K562 (cell line): ENCODE data around the gene KIF3B. TPM values are rescaled to one million over a fixed set of nuclear protein-coding genes. Genes with fewer than 3 reads are reported as not detected.

Experiments
- ATAC-seq: fragments of 200-7000 bp; cut with Tn5 transposase; 3 replicates; pipeline ENCODE4 v1.9.1; 2020; ENCODE audit warnings: moderate library complexity
- BruUV-seq: library from RNA; stranded (reverse); fragments of 400-500 nt; replicated peaks from 2 replicates; lab custom pipeline; 2021; lab: Mats Ljungman, UMichigan
- CTCF ChIA-PET: fragments of 300-600 bp; formaldehyde crosslinking; extraction: SDS; loops from one replicate; lab custom pipeline; 2021; ENCODE audit warnings: low intra/inter-chr PET ratio; lab: Yijun Ruan, JAX
- POLR2A ChIA-PET: fragments of 300-600, 350-650 bp; sonication (Branson Sonifier 250); formaldehyde crosslinking; extraction: SDS; loops from one replicate; lab custom pipeline; 2021; ENCODE audit warnings: antibody characterized with exemption, inconsistent platforms; lab: Yijun Ruan, JAX
- DNase-seq, 4 experiments: peaks; one replicate each; pipeline versions ENCODE4 v3.0.0 to v3.0.0-alpha.2; 2011 to 2018; ENCODE audit warnings: low spot score in 3 of 4, mixed read lengths in 3 of 4; ENCODE audit errors: extremely low read depth in 1 of 4
- FAIRE-seq: peaks from 2 replicates; lab custom pipeline; 2011; peaks lifted over from hg19 to GRCh38; lab: Jason Lieb, UNC
- H2AFZ ChIP-seq: 2 replicates; pipeline ENCODE4 v1.6.0; 2011; ENCODE audit warnings: low read depth, low read length, control low read depth, inconsistent platforms
- H3K27ac ChIP-seq: fragments of 200-600 bp; 3 replicates; pipeline ENCODE4 v1.8.0; 2011; ENCODE audit warnings: low read depth, mild to moderate bottlenecking, control low read depth, inconsistent platforms, low read length, moderate library complexity, mixed read lengths; ENCODE audit errors: extremely low read depth
- H3K27me3 ChIP-seq, 2 experiments: fragments of 300-600 bp in 1 of 2; 2 replicates in 1 of 2; 3 replicates in 1 of 2; pipeline versions ENCODE4 v1.6.0 to v1.8.0; 2011; ENCODE audit warnings: inconsistent platforms in 2 of 2, low read length in 2 of 2, mild to moderate bottlenecking in 1 of 2, mixed read lengths in 1 of 2, moderate library complexity in 1 of 2; ENCODE audit not compliant: control insufficient read depth in 2 of 2, insufficient read depth in 2 of 2
- H3K36me3 ChIP-seq: fragments of 300-600 bp; 3 replicates; pipeline ENCODE4 v1.8.0; 2011; ENCODE audit warnings: mild to moderate bottlenecking, low read length, inconsistent platforms; ENCODE audit not compliant: control insufficient read depth, insufficient read depth
- H3K4me1 ChIP-seq, 2 experiments: fragments of 200-600 bp in 1 of 2; replicated peaks in 1 of 2; 2 replicates in 1 of 2; 3 replicates in 1 of 2; pipeline versions ENCODE4 v1.5.1 to v1.8.0; 2011; ENCODE audit warnings: inconsistent platforms in 2 of 2, low read length in 2 of 2, mild to moderate bottlenecking in 1 of 2, mixed read lengths in 1 of 2, moderate library complexity in 1 of 2; ENCODE audit not compliant: control insufficient read depth in 2 of 2, insufficient read depth in 2 of 2
- H3K4me2 ChIP-seq: 2 replicates; pipeline ENCODE4 v1.6.1; 2011; ENCODE audit warnings: low read length, control low read depth, inconsistent platforms, mixed read lengths; ENCODE audit not compliant: insufficient read depth
- H3K4me3 ChIP-seq: fragments of 200-600 bp; sonication (generic), shearing (Covaris generic); 2 replicates; pipeline ENCODE4 v1.5.1; 2016; ENCODE audit warnings: control low read depth, inconsistent platforms
- H3K79me2 ChIP-seq: fragments of 200-600 bp; 3 replicates; pipeline ENCODE4 v1.8.0; 2011; ENCODE audit warnings: low read length, inconsistent platforms; ENCODE audit not compliant: control insufficient read depth, insufficient read depth
- H3K9ac ChIP-seq, 2 experiments: 2 replicates each; pipeline versions ENCODE4 v1.6.0 to v1.6.1; 2011; ENCODE audit warnings: low read depth in 2 of 2, low read length in 2 of 2, control low read depth in 1 of 2, inconsistent platforms in 1 of 2, mild to moderate bottlenecking in 1 of 2, mixed read lengths in 1 of 2; ENCODE audit not compliant: insufficient read depth in 1 of 2
- H3K9me1 ChIP-seq: one replicate; pipeline ENCODE4 v1.6.0; 2011; ENCODE audit warnings: inconsistent platforms, mild to moderate bottlenecking, low read length, moderate library complexity; ENCODE audit not compliant: control insufficient read depth, insufficient read depth
- H3K9me3 ChIP-seq: replicated peaks from 2 replicates; pipeline ENCODE4 v1.5.1; 2011; ENCODE audit warnings: low read depth, low read length, inconsistent platforms; ENCODE audit not compliant: control insufficient read depth, insufficient read depth
- H4K20me1 ChIP-seq: replicated peaks from 2 replicates; pipeline ENCODE4 v1.6.1; 2011; ENCODE audit warnings: low read length, inconsistent platforms, mixed read lengths; ENCODE audit not compliant: control insufficient read depth, insufficient read depth
- CXXC5 ChIP-seq: fragments of 250-450 bp; sonication (Bioruptor Pico); IDR thresholded peaks from 2 replicates; pipeline ENCODE4 v1.8.0; 2022; ENCODE audit warnings: inconsistent platforms, mild to moderate bottlenecking, moderate library complexity
- FOS ChIP-seq: IDR thresholded peaks from 3 replicates; pipeline ENCODE4 v1.6.1; 2011; ENCODE audit not compliant: insufficient read length; ENCODE audit errors: extremely low read depth
- FOXP4 ChIP-seq: sonication (generic); formaldehyde crosslinking; IDR thresholded peaks from 2 replicates; pipeline ENCODE4 v1.8.0; 2022; ENCODE audit warnings: mild to moderate bottlenecking, missing genetic modification reagents, borderline replicate concordance
- HCFC1 ChIP-seq: IDR thresholded peaks from 2 replicates; pipeline ENCODE4 v1.6.1; 2012; ENCODE audit warnings: low read depth, low read length, improper control_type of control experiment
- PRMT5 ChIP-seq: sonication (generic); formaldehyde crosslinking; IDR thresholded peaks from 2 replicates; pipeline ENCODE4 v1.5.0; 2020; ENCODE audit warnings: missing genetic modification reagents
- SAP30 ChIP-seq: fragments of 200-600 bp; sonication (generic); IDR thresholded peaks from 2 replicates; pipeline ENCODE4 v1.6.1; 2012; ENCODE audit warnings: borderline replicate concordance, low read depth, mild to moderate bottlenecking, moderate library complexity, low read length, control low read depth, inconsistent platforms; ENCODE audit not compliant: insufficient read depth, poor library complexity, severe bottlenecking
- STAT5A ChIP-seq: IDR thresholded peaks from 2 replicates; pipeline ENCODE4 v1.6.1; 2012; ENCODE audit warnings: low read length, inconsistent platforms, borderline replicate concordance
- TCF7 ChIP-seq: sonication (generic); IDR thresholded peaks from 2 replicates; pipeline ENCODE4 v1.6.1; 2016; ENCODE audit warnings: antibody characterized with exemption, borderline replicate concordance
- ZNF436 ChIP-seq: fragments of 250-450, 450-650 bp; sonication (Bioruptor Pico); formaldehyde crosslinking; IDR thresholded peaks from 2 replicates; pipeline ENCODE4 v1.7.0; 2020; ENCODE audit warnings: mild to moderate bottlenecking
- ZNF444 ChIP-seq: fragments of 250-450 bp; sonication (Bioruptor Pico); IDR thresholded peaks from 2 replicates; pipeline ENCODE4 v1.4.0; 2020; ENCODE audit warnings: mild to moderate bottlenecking, moderate library complexity
- WGBS: fragments of 100-300 bp; shearing (Covaris generic); methylation state at CpG from one replicate; pipeline ENCODE4 v1.1.6; 2016; ENCODE audit warnings: low coverage, mixed read lengths; ENCODE audit not compliant: insufficient coverage; ENCODE audit errors: missing lambda C conversion rate; 5-methylcytosine and 5-hydroxymethylcytosine counted together
- in situ Hi-C: fragments of 300-500 bp; cut with MboI; formaldehyde crosslinking; loops from 4 replicates; pipeline ENCODE4 v1.15.0; 2018; ENCODE audit warnings: inconsistent platforms, mixed read lengths
- intact Hi-C: fragments of 100-400 bp; cut with micrococcal nuclease; formaldehyde crosslinking; loops from 2 replicates; pipeline ENCODE4 v1.14.2; 2022
- polyA plus RNA-seq, 8 experiments: library from polyadenylated mRNA; depleted of rRNA in 4 of 8; stranded (reverse) in 5 of 8; unstranded in 3 of 8; fragments of >200 nt; fragmentation: Nextera tagmentation in 2 of 8; fragmentation: Illumina TruSeq in 1 of 8; extraction: Ambion mirVana in 2 of 8; extraction: Trizol in 1 of 8; gene quantifications; 2 replicates each; pipeline versions ENCODE4 v1.2.1 to v1.2.3, GENCODE V29; 2011 to 2014; ENCODE audit warnings: inconsistent platforms in 1 of 8, missing spikeins in 1 of 8
- total RNA-seq, 7 experiments: library from RNA; depleted of rRNA in 6 of 7; stranded (reverse); fragments of >200 nt in 6 of 7; fragmentation: Illumina TruSeq in 2 of 7; extraction: Trizol in 2 of 7; gene quantifications; 2 replicates each; pipeline versions ENCODE4 v1.2.1 to v1.2.3, GENCODE V29; 2011 to 2021; ENCODE audit warnings: low replicate concordance in 1 of 7
- TF ChIP-seq, protein P1 (sequence below), 3 experiments: fragments of 200-800 bp in 1 of 3; fragments of 250-450 bp in 1 of 3; fragments of 450-650 bp in 1 of 3; sonication (Bioruptor Pico) in 1 of 3; sonication (Bioruptor generic) in 1 of 3; formaldehyde crosslinking in 1 of 3; IDR thresholded peaks; 2 replicates each; pipeline versions ENCODE4 v1.6.1 to v1.8.0; 2016 to 2022; ENCODE audit warnings: mild to moderate bottlenecking in 2 of 3, missing genetic modification characterization in 2 of 3, missing compliant biosample characterization in 1 of 3, moderate library complexity in 1 of 3

Gene KIF3B
- total and polyA plus RNA-seq, 9 of the 15 experiments (the other 6 are each of a cell fraction or from before 2014, with no cell fraction given): 2.9 to 12.3 (median 8.6) TPM

- no peak overlapping the region for H3K9ac ChIP-seq
- peaks cover 2% of the 10 kb centered on the region; the same call in 1 of the 3 replicates for H3K36me3 ChIP-seq
- BruUV-seq: no TSS peak
- no peak overlapping the region for H3K4me3 ChIP-seq
- POLR2A ChIA-PET: interaction anchor here (0.6 kb wide), 1 partner anchor 53 kb away, joined by 4 read pairs; no protein-coding TSS in a partner anchor
- no peaks in the 10 kb centered on the region for H3K9me3 ChIP-seq
- FAIRE-seq (peak; percentile 40), DNase-seq (no peak), ATAC-seq (no peak)
- no peaks in the 10 kb centered on the region for H3K27me3 ChIP-seq
- no peaks in the 10 kb centered on the region for H3K9me1 ChIP-seq
- 76% methylated on average over 7 of the region's 8 CpGs for WGBS
- CTCF ChIA-PET: no interaction called here
- no peaks in the 10 kb centered on the region for H3K4me1 ChIP-seq
- H4K20me1 ChIP-seq: 0 out of 2 replicates have a peak, but pooled peaks cover 2% of the 10 kb centered on the region
- no peak overlapping the region for H2AFZ ChIP-seq
- H3K27ac ChIP-seq: no peak overlapping the region
- H3K4me2 ChIP-seq: no peak overlapping the region
- intact Hi-C loops: no loop called here
- H3K79me2 ChIP-seq: no peaks in the 10 kb centered on the region
- in situ Hi-C loops: no loop called here
- TF ChIP-seq FOS: no peak
- no peak for TF ChIP-seq ZNF444 (CRISPR knock-in tag)
- TF ChIP-seq, protein P1, sequence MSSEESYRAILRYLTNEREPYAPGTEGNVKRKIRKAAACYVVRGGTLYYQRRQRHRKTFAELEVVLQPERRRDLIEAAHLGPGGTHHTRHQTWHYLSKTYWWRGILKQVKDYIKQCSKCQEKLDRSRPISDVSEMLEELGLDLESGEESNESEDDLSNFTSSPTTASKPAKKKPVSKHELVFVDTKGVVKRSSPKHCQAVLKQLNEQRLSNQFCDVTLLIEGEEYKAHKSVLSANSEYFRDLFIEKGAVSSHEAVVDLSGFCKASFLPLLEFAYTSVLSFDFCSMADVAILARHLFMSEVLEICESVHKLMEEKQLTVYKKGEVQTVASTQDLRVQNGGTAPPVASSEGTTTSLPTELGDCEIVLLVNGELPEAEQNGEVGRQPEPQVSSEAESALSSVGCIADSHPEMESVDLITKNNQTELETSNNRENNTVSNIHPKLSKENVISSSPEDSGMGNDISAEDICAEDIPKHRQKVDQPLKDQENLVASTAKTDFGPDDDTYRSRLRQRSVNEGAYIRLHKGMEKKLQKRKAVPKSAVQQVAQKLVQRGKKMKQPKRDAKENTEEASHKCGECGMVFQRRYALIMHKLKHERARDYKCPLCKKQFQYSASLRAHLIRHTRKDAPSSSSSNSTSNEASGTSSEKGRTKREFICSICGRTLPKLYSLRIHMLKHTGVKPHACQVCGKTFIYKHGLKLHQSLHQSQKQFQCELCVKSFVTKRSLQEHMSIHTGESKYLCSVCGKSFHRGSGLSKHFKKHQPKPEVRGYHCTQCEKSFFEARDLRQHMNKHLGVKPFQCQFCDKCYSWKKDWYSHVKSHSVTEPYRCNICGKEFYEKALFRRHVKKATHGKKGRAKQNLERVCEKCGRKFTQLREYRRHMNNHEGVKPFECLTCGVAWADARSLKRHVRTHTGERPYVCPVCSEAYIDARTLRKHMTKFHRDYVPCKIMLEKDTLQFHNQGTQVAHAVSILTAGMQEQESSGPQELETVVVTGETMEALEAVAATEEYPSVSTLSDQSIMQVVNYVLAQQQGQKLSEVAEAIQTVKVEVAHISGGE (CRISPR knock-in tag; IDR thresholded peaks at IDR 0.05): no peak
- TF ChIP-seq STAT5A: no peak
- no peak for TF ChIP-seq PRMT5 (CRISPR knock-in tag)
- TF ChIP-seq ZNF436 (CRISPR knock-in tag): no peak
- no peak for TF ChIP-seq HCFC1
- no peak for TF ChIP-seq TCF7
- no peak for TF ChIP-seq FOXP4 (CRISPR knock-in tag)
- TF ChIP-seq CXXC5: no peak
- TF ChIP-seq SAP30: no peak
These were observed 15.1 kb downstream of the KIF3B start for GRCh38 chr20:32292548-32292947.
